Fibroblast of lung (primary cell): ENCODE results near the gene TUT1.

ENCODE experiments used
- CTCF ChIP-seq, 2 donors: IDR thresholded peaks in 1 of 2; conservative IDR thresholded peaks in 1 of 2; 1 replicate in 1 of 2; 2 replicates in 1 of 2; pipeline ENCODE4 v1.5.1; 2011 to 2012; ENCODE audit warnings: low read length in 2 of 2, control low read depth in 1 of 2, inconsistent platforms in 1 of 2, low read depth in 1 of 2, mild to moderate bottlenecking in 1 of 2
- EZH2 ChIP-seq: IDR thresholded peaks from 2 replicates; pipeline ENCODE4 v1.5.1; 2012; ENCODE audit warnings: low read length, control low read depth, mild to moderate bottlenecking; ENCODE audit errors: missing control alignments

GRCh38 chr11:62573592-62574362 is 17.5 kb downstream of the TUT1 start, which contains the start of gene EEF1G:
- no peak for TF ChIP-seq CTCF (conservative IDR thresholded peaks at IDR 0.05 in 1 of 2, IDR thresholded peaks at IDR 0.05 in 1 of 2; ENCODE audit: low read depth in 1 of 2, low read length in 2 of 2)
- no peak for TF ChIP-seq EZH2
